Nephron (organoid): ENCODE results near the gene TTLL3.

Experiments used
- H3K27ac Mint-ChIP-seq, 3 experiments: 2 replicates each; pipeline ENCODE4 v1.8.0; 2020; ENCODE audit warnings: mixed read lengths in 3 of 3, mild to moderate bottlenecking in 2 of 3, moderate library complexity in 1 of 3
- H3K27me3 Mint-ChIP-seq: 2 replicates; pipeline ENCODE4 v1.8.0; 2021; ENCODE audit warnings: low read depth, mild to moderate bottlenecking, moderate library complexity, mixed read lengths
- H3K36me3 Mint-ChIP-seq: 2 replicates; pipeline ENCODE4 v1.8.0; 2020; ENCODE audit warnings: low read depth, mixed read lengths
- H3K4me1 Mint-ChIP-seq: 2 replicates; pipeline ENCODE4 v1.8.0; 2020; ENCODE audit warnings: mixed read lengths
- H3K4me3 Mint-ChIP-seq, 3 experiments: 2 replicates each; pipeline ENCODE4 v1.8.0; 2020; ENCODE audit warnings: mild to moderate bottlenecking in 3 of 3, mixed read lengths in 3 of 3, moderate library complexity in 2 of 3
- H3K9me3 Mint-ChIP-seq: 2 replicates; pipeline ENCODE4 v1.8.0; 2020; ENCODE audit warnings: mixed read lengths
- CTCF ChIP-seq, 3 experiments: fragments of 200-600 bp; sonication (generic); IDR thresholded peaks; one replicate each; pipeline ENCODE4 v1.5.0; 2021; ENCODE audit warnings: antibody characterized with exemption in 3 of 3; ENCODE audit not compliant: unreplicated experiment in 3 of 3

TTLL3 gene, protein sequence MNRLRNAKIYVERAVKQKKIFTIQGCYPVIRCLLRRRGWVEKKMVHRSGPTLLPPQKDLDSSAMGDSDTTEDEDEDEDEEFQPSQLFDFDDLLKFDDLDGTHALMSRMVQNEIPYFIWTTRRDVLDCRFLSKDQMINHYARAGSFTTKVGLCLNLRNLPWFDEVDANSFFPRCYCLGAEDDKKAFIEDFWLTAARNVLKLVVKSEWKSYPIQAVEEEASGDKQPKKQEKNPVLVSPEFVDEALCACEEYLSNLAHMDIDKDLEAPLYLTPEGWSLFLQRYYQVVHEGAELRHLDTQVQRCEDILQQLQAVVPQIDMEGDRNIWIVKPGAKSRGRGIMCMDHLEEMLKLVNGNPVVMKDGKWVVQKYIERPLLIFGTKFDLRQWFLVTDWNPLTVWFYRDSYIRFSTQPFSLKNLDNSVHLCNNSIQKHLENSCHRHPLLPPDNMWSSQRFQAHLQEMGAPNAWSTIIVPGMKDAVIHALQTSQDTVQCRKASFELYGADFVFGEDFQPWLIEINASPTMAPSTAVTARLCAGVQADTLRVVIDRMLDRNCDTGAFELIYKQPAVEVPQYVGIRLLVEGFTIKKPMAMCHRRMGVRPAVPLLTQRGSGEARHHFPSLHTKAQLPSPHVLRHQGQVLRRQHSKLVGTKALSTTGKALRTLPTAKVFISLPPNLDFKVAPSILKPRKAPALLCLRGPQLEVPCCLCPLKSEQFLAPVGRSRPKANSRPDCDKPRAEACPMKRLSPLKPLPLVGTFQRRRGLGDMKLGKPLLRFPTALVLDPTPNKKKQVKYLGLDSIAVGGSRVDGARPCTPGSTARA

DNA sequence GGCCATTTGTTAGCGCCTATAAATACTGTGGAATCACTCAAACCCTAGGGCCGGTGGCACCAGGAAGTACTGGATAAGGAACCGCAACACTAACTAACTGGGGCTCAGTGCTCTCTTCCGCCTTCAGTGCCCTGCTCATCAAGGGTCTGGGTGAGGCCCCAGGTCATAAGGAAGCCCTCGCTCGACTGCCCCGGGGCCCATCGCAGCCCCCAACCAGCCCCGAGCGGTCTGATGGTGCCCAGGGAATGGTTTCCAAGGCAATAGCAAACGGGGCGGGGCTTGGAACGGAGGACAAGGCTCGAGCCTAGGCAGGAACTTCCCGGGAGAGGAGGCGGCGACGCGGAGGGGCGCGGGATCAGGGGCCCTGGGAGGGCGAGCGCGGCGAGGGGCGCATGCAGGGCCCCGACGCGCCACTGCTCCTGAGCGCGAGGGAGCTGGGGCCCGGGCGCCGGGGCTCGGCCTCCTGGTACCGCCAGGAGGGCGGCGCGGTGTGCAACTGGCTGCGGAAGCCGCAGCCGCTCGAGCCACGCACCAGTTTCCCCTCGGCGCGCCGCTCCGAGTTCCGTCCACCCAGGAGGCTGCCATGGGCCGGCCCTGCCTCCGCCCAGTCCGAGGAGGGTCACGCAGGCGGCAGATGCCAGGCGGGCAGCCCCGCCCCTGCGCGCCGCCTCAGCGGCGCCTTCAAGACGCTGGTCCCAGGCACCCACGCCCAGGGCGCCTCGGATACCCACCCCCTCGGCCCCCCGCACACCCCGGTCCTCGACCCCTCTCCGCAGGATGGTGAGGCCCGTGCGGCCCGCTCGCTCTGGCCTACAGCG lies at the start of gene TTLL3:
Gene TTLL3, plus strand, starts transcription at position 648 of the 818 bp plus-strand sequence. CDS start 400 bp downstream, outside the sequence.
- TF ChIP-seq CTCF (IDR thresholded peaks at IDR 0.05; ENCODE audit: unreplicated experiment in 3 of 3): no peak
- H3K27ac Mint-ChIP-seq: peak within 1 kb of the TSS; percentile 88 to 95 (median 92)
- H3K36me3 Mint-ChIP-seq: peaks cover 10% of the 10 kb centered on the region
- H3K4me1 Mint-ChIP-seq: peaks cover 21% of the 10 kb centered on the region
- H3K9me3 Mint-ChIP-seq: no peaks in the 10 kb centered on the region
- H3K27me3 Mint-ChIP-seq: no peaks in the 10 kb centered on the region
- H3K4me3 Mint-ChIP-seq: peak within 1 kb of the TSS; percentile 87 to 91 (median 88)

DNA sequence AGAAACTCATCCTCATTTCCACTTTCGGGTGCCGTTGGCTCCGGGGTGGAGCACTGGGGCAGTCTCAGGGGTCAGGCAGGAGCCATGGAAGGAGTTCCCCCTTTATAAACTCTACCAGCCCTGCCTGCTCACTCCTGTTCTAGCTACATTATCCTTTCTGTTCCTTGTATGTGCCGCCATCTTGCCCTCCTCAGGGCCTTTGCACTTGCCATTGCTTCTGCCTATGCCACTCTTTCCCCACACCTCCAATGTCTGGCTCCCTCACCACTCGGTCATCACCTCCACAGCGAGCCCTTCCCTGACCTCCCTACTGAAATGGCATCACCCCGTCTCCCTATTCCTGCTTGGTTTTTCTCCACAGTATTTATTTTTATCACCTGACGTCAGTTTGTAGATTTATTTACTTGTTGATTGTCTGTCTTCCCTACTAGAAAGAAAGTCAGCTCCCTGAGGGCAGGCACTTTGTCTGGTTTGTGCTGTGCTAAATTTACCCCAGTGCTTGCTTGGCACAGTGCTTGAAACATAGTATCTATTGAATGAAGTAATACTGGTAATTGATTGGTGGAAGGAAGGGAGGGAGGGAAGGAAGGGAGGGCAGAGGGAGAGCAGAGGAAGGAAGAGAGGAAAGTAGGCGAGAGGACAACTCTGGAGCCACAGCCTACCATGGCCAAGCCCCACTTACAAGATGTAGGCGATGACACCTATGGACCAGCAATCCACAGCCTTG lies 49.1 kb upstream of the TTLL3 start:
- H3K4me1 Mint-ChIP-seq: no peaks in the 10 kb centered on the region
- H3K27ac Mint-ChIP-seq: peak overlapping the region in 1 of 3 experiments; percentile 6
- H3K4me3 Mint-ChIP-seq: no peak overlapping the region
- peaks cover 46% of the 10 kb centered on the region for H3K36me3 Mint-ChIP-seq
- no peaks in the 10 kb centered on the region for H3K9me3 Mint-ChIP-seq
- no peak for TF ChIP-seq CTCF (IDR thresholded peaks at IDR 0.05; ENCODE audit: unreplicated experiment in 3 of 3)
- no peaks in the 10 kb centered on the region for H3K27me3 Mint-ChIP-seq

GRCh38 chr3:9761919-9762318 lies 48.1 kb upstream of the TTLL3 start:
- Mint-ChIP-seq H3K27ac (no peak overlapping the region), H3K36me3 (peaks cover 37% of the 10 kb centered on the region), H3K4me3 (no peak overlapping the region), H3K4me1 (no peaks in the 10 kb centered on the region), H3K9me3 (no peaks in the 10 kb centered on the region), H3K27me3 (no peaks in the 10 kb centered on the region)
- TF ChIP-seq CTCF (IDR thresholded peaks at IDR 0.05; ENCODE audit: unreplicated experiment in 3 of 3): no peak

GRCh38 chr3:9762871-9763270 lies 47.2 kb upstream of the TTLL3 start:
- Mint-ChIP-seq H3K27ac (no peak overlapping the region), H3K4me3 (no peak overlapping the region), H3K36me3 (peaks cover 34% of the 10 kb centered on the region), H3K4me1 (peaks cover 7% of the 10 kb centered on the region), H3K9me3 (no peaks in the 10 kb centered on the region), H3K27me3 (no peaks in the 10 kb centered on the region)
- TF ChIP-seq CTCF (IDR thresholded peaks at IDR 0.05; ENCODE audit: unreplicated experiment in 3 of 3): no peak

GRCh38 chr3:9765865-9766264 lies 44.2 kb upstream of the TTLL3 start:
- H3K4me1 Mint-ChIP-seq: peaks cover 24% of the 10 kb centered on the region

More at GRCh38 chr3:9765865-9766264, 44.2 kb upstream of the TTLL3 start:
- TF ChIP-seq CTCF (IDR thresholded peaks at IDR 0.05; ENCODE audit: unreplicated experiment in 3 of 3): no peak
- H3K9me3 Mint-ChIP-seq: no peaks in the 10 kb centered on the region
- no peak overlapping the region for H3K4me3 Mint-ChIP-seq
- peaks cover 8% of the 10 kb centered on the region for H3K36me3 Mint-ChIP-seq
- H3K27me3 Mint-ChIP-seq: no peaks in the 10 kb centered on the region
- no peak overlapping the region for H3K27ac Mint-ChIP-seq
